GM23248 (cell line): ENCODE data around the gene PER3. TPM values are rescaled to one million over a fixed set of nuclear protein-coding genes. Genes with fewer than 3 reads are reported as not detected.

ENCODE experiments used
- DNase-seq: peaks from one replicate; pipeline ENCODE4 v3.0.0-alpha.2; 2015
- H2AFZ ChIP-seq: fragments of 200-600 bp; sonication (generic); 2 replicates; pipeline ENCODE4 v1.6.1; 2016; ENCODE audit warnings: antibody characterized with exemption
- H3F3A ChIP-seq: fragments of 200-600 bp; sonication (generic); 2 replicates; pipeline ENCODE4 v1.6.1; 2016; ENCODE audit warnings: mild to moderate bottlenecking, antibody characterized with exemption, mixed run types; ENCODE audit not compliant: insufficient read depth
- H3K27ac ChIP-seq: fragments of 200-600 bp; sonication (generic); 2 replicates; pipeline ENCODE4 v1.5.1; 2016; ENCODE audit warnings: mild to moderate bottlenecking
- H3K27me3 ChIP-seq: fragments of 200-600 bp; sonication (generic); replicated peaks from 2 replicates; pipeline ENCODE4 v1.6.1; 2016; ENCODE audit warnings: mild to moderate bottlenecking; ENCODE audit not compliant: insufficient read depth
- H3K36me3 ChIP-seq: fragments of 200-600 bp; sonication (generic); 2 replicates; pipeline ENCODE4 v1.6.1; 2016; ENCODE audit warnings: low read depth, mild to moderate bottlenecking
- H3K4me1 ChIP-seq: fragments of 200-600 bp; sonication (generic); 2 replicates; pipeline ENCODE4 v1.6.1; 2016; ENCODE audit warnings: mild to moderate bottlenecking; ENCODE audit not compliant: insufficient read depth
- H3K4me2 ChIP-seq: fragments of 200-600 bp; sonication (generic); one replicate; pipeline ENCODE4 v1.6.1; 2016; ENCODE audit warnings: mild to moderate bottlenecking; ENCODE audit not compliant: unreplicated experiment
- H3K4me3 ChIP-seq: fragments of 200-600 bp; sonication (generic); 2 replicates; pipeline ENCODE4 v1.5.1; 2016; ENCODE audit warnings: mild to moderate bottlenecking
- H3K79me2 ChIP-seq: fragments of 200-600 bp; sonication (generic); 2 replicates; pipeline ENCODE4 v1.6.1; 2016; ENCODE audit warnings: mild to moderate bottlenecking; ENCODE audit not compliant: insufficient read depth
- H3K9ac ChIP-seq: fragments of 200-600 bp; sonication (generic); 2 replicates; pipeline ENCODE4 v1.6.1; 2016; ENCODE audit warnings: mild to moderate bottlenecking
- H3K9me2 ChIP-seq: fragments of 200-600 bp; sonication (generic); 2 replicates; pipeline ENCODE4 v1.6.1; 2016; ENCODE audit warnings: mixed run types, mild to moderate bottlenecking, moderate library complexity; ENCODE audit not compliant: insufficient read depth
- H3K9me3 ChIP-seq: fragments of 200-600 bp; sonication (generic); one replicate; pipeline ENCODE4 v1.6.1; 2017; ENCODE audit warnings: low read depth
- H4K20me1 ChIP-seq: fragments of 200-600 bp; sonication (generic); 2 replicates; pipeline ENCODE4 v1.6.0; 2016; ENCODE audit not compliant: insufficient read depth
- EZH2 ChIP-seq: fragments of 200-600 bp; sonication (generic); IDR thresholded peaks from 2 replicates; pipeline ENCODE4 v1.6.1; 2018; ENCODE audit warnings: antibody characterized with exemption, mild to moderate bottlenecking; ENCODE audit not compliant: insufficient read depth, poor library complexity, severe bottlenecking
- EZH2phosphoT487 ChIP-seq: fragments of 200-600 bp; sonication (generic); IDR thresholded peaks from 2 replicates; pipeline ENCODE4 v1.6.1; 2018; ENCODE audit warnings: antibody characterized with exemption, moderate library complexity, mild to moderate bottlenecking, low read depth; ENCODE audit not compliant: insufficient read depth
- WGBS, 2 experiments: methylation state at CpG; one replicate each; pipeline ENCODE4 v1.1.6; 2015 to 2017; ENCODE audit warnings: low lambda C conversion rate in 2 of 2, low coverage in 1 of 2; ENCODE audit errors: missing lambda C conversion rate in 2 of 2; 5-methylcytosine and 5-hydroxymethylcytosine counted together
- in situ Hi-C: fragments of 300-500 bp; cut with MboI; formaldehyde crosslinking; loops from 2 replicates; pipeline ENCODE4 v1.15.0; 2020
- polyA plus RNA-seq: library from polyadenylated mRNA; unstranded; fragments of >200 nt; fragmentation: Nextera tagmentation; extraction: Ambion mirVana; gene quantifications from 2 replicates; pipeline ENCODE4 v1.2.1, GENCODE V29; 2016
- total RNA-seq: library from RNA; depleted of rRNA; stranded (reverse); fragments of >200 nt; shearing (Covaris generic); gene quantifications from 2 replicates; pipeline ENCODE4 v1.2.3, GENCODE V29; 2014

Gene PER3
- total and polyA plus RNA-seq, 2 experiments from 2014 or later = 1.1 to 2.4 TPM

DNA sequence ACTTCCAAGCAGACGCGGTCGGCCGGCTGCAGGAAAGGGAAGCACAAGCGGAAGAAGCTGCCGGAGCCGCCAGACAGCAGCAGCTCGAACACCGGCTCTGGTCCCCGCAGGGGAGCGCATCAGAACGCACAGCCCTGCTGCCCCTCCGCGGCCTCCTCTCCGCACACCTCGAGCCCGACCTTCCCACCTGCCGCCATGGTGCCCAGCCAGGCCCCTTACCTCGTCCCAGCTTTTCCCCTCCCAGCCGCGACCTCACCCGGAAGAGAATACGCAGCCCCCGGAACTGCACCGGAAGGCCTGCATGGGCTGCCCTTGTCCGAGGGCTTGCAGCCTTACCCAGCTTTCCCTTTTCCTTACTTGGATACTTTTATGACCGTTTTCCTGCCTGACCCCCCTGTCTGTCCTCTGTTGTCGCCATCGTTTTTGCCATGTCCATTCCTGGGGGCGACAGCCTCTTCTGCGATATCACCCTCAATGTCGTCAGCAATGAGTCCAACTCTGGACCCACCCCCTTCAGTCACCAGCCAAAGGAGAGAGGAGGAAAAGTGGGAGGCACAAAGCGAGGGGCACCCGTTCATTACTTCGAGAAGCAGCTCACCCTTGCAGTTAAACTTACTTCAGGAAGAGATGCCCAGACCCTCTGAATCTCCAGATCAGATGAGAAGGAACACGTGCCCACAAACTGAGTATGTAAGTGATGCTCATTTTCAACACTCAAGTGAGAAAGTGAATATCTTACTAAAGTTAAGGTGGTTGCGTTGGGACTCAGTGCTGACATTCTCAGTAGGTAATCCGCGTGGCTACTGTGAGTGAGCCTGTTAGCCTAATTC lies 43.2 kb downstream of the PER3 start:
- WGBS, 2 experiments = 91% methylated on average over 39 of the region's 39 CpGs
- H3F3A ChIP-seq = no peaks in the 10 kb centered on the region
- H3K4me2 ChIP-seq = no peak overlapping the region
- TF ChIP-seq EZH2 (no peak), EZH2phosphoT487 (no peak)
- DNase-seq = no peak
- H3K79me2 ChIP-seq = no peaks in the 10 kb centered on the region
- H3K36me3 ChIP-seq = no peaks in the 10 kb centered on the region; the same call in 1 of the 2 replicates
- no peaks in the 10 kb centered on the region for H3K9me2 ChIP-seq
- in situ Hi-C loops = no loop called here
- H3K4me3 ChIP-seq = no peak overlapping the region
- H3K9me3 ChIP-seq = no peaks in the 10 kb centered on the region
- H3K27ac ChIP-seq = no peak overlapping the region
- no peak overlapping the region for H3K9ac ChIP-seq
- H3K27me3 ChIP-seq = no peaks in the 10 kb centered on the region
- H3K4me1 ChIP-seq = no peaks in the 10 kb centered on the region
- H4K20me1 ChIP-seq = no peaks in the 10 kb centered on the region
- no peak overlapping the region for H2AFZ ChIP-seq

DNA sequence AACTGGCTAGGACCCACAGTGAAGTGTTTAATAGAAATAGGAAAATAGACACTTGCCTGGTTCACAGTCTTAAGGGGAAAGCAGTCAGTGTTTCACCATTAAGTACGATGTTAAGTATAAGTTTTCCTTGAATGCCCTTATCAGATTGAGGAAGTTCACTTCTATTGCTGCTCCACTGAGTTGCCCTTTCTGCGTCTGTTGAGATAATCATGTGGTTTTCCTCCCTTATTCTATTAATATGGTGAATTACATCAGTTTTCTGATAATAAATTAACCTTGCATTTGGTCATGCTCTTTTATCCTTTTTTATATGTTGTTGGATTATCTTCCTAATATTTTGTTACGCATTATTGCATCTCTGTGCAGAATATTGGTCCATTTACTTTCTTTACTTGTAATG lies 47.4 kb downstream of the PER3 start:
- 93 to 94% methylated on average over 3 of the region's 3 CpGs for WGBS, 2 experiments
- Histone ChIP-seq H3K9ac (no peak overlapping the region), H2AFZ (no peak overlapping the region), H3K4me1 (no peaks in the 10 kb centered on the region), H3K79me2 (no peaks in the 10 kb centered on the region), H4K20me1 (no peaks in the 10 kb centered on the region), H3F3A (no peaks in the 10 kb centered on the region), H3K36me3 (peaks cover 1% of the 10 kb centered on the region; the same call in 1 of the 2 replicates), H3K27ac (no peak overlapping the region), H3K9me2 (no peaks in the 10 kb centered on the region), H3K4me2 (no peak overlapping the region), H3K27me3 (no peaks in the 10 kb centered on the region), H3K9me3 (no peaks in the 10 kb centered on the region), H3K4me3 (no peak overlapping the region)
- in situ Hi-C loops = no loop called here
- DNase-seq = no peak
- no peak for TF ChIP-seq EZH2phosphoT487
- TF ChIP-seq EZH2 = no peak

DNA sequence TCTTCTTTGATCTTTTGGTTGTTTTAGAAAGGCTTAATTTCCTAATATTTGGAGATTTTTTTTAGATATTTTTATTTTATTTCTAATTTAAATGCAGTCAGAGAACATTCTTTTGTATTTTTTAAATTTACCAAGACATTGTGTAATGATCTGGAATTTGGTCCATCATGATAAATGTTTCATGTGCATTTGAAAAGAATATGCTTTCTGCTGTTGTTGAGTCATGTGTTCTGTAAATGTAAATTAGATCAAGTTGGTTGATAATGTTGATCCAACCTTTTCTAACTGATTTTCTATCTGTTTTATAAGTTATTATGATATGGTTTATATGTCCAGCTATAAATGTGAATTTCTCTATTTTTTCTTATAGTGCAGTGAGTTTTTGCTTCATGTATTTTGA lies 48.9 kb downstream of the PER3 start:
- no peak overlapping the region for H2AFZ ChIP-seq
- no peaks in the 10 kb centered on the region for H3K9me2 ChIP-seq
- H3K9me3 ChIP-seq = no peaks in the 10 kb centered on the region
- H3K79me2 ChIP-seq = no peaks in the 10 kb centered on the region
- no peaks in the 10 kb centered on the region for H3K27me3 ChIP-seq
- H4K20me1 ChIP-seq = no peaks in the 10 kb centered on the region
- peaks cover 9% of the 10 kb centered on the region; the same call in 1 of the 2 replicates for H3K36me3 ChIP-seq
- in situ Hi-C loops = no loop called here
- TF ChIP-seq EZH2 (no peak), EZH2phosphoT487 (no peak)
- H3K9ac ChIP-seq = no peak overlapping the region
- H3F3A ChIP-seq = no peaks in the 10 kb centered on the region
- H3K27ac ChIP-seq = no peak overlapping the region
- H3K4me1 ChIP-seq = no peaks in the 10 kb centered on the region
- H3K4me3 ChIP-seq = no peak overlapping the region
- no peak overlapping the region for H3K4me2 ChIP-seq
- DNase-seq = no peak

DNA sequence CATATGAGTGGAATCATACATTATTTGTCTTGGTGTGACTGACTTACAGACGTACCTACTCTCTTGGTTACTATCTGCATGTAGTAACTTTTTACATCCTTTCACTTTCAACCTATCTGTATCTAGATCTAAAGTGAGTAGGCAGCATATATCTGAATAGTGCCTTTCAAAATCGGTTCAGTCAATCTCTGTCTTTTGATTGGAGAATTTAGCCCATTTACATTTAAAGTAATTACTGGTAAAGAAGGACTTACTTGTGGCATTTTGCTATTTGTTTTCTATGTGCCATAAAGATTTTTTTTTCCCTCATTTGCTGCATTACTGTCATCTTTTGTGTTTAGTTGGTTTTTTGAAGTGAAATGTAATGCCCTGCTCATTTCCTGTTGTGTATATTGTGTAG lies 54.6 kb downstream of the PER3 start:
- Histone ChIP-seq H3K4me1 (no peaks in the 10 kb centered on the region), H3K9ac (no peak overlapping the region), H3K27me3 (no peaks in the 10 kb centered on the region), H3K9me3 (no peaks in the 10 kb centered on the region), H3F3A (no peaks in the 10 kb centered on the region), H3K79me2 (no peaks in the 10 kb centered on the region), H4K20me1 (no peaks in the 10 kb centered on the region), H3K27ac (no peak overlapping the region), H3K4me2 (no peak overlapping the region), H3K9me2 (no peaks in the 10 kb centered on the region), H3K4me3 (no peak overlapping the region), H2AFZ (no peak overlapping the region), H3K36me3 (peaks cover 26% of the 10 kb centered on the region)
- no peak for DNase-seq
- no peak for TF ChIP-seq EZH2
- no peak for TF ChIP-seq EZH2phosphoT487
- in situ Hi-C loops = no loop called here
- WGBS, 2 experiments = 90 to 95% methylated on average over 2 of the region's 2 CpGs
